OCI-LY1 (cell line): Measurements from ENCODE around the gene GLA.

Source experiments
- H2AFZ ChIP-seq: fragments of 200-600 bp; sonication (generic), shearing (Covaris generic); 2 replicates; pipeline ENCODE4 v1.6.0; 2014; ENCODE audit warnings: antibody characterized with exemption, mild to moderate bottlenecking, low read length
- H3F3A ChIP-seq: fragments of 200-600 bp; sonication (generic), shearing (Covaris generic); 2 replicates; pipeline ENCODE4 v1.6.0; 2014; ENCODE audit warnings: mild to moderate bottlenecking, antibody characterized with exemption, low read length, moderate library complexity; ENCODE audit not compliant: insufficient read depth
- H3K27ac ChIP-seq: fragments of 200-600 bp; sonication (generic); 2 replicates; pipeline ENCODE4 v1.5.1; 2014; ENCODE audit warnings: low read length, mixed run types, mild to moderate bottlenecking, low read depth; ENCODE audit not compliant: poor library complexity, severe bottlenecking
- H3K27me3 ChIP-seq: fragments of 200-600 bp; sonication (generic); 2 replicates; pipeline ENCODE4 v1.6.0; 2014; ENCODE audit warnings: antibody characterized with exemption, mild to moderate bottlenecking, low read length, moderate library complexity; ENCODE audit not compliant: insufficient read depth
- H3K36me3 ChIP-seq: fragments of 200-600 bp; sonication (generic); 2 replicates; pipeline ENCODE4 v1.6.1; 2014; ENCODE audit warnings: mild to moderate bottlenecking, antibody characterized with exemption, low read length, moderate library complexity, mixed read lengths; ENCODE audit not compliant: insufficient read depth
- H3K4me1 ChIP-seq: fragments of 200-600 bp; sonication (generic); 2 replicates; pipeline ENCODE4 v1.5.1; 2014; ENCODE audit warnings: mild to moderate bottlenecking, low read length, moderate library complexity; ENCODE audit not compliant: insufficient read depth, severe bottlenecking
- H3K4me2 ChIP-seq: fragments of 200-600 bp; sonication (generic), shearing (Covaris generic); 2 replicates; pipeline ENCODE4 v1.6.1; 2014; ENCODE audit warnings: low read length
- H3K4me3 ChIP-seq: fragments of 200-600 bp; sonication (generic); 2 replicates; pipeline ENCODE4 v1.5.1; 2014; ENCODE audit warnings: low read length, low read depth, mild to moderate bottlenecking, mixed read lengths; ENCODE audit not compliant: poor library complexity, severe bottlenecking
- H3K79me2 ChIP-seq: fragments of 200-600 bp; shearing (Covaris generic); 2 replicates; pipeline ENCODE4 v1.6.1; 2016; ENCODE audit warnings: mixed run types, low read length, mixed read lengths; ENCODE audit not compliant: insufficient read depth
- H3K9ac ChIP-seq: fragments of 200-600 bp; sonication (generic), shearing (Covaris generic); 2 replicates; pipeline ENCODE4 v1.6.1; 2014; ENCODE audit warnings: mild to moderate bottlenecking, low read length, mixed read lengths
- H3K9me2 ChIP-seq: fragments of 200-600 bp; sonication (generic), shearing (Covaris generic); 2 replicates; pipeline ENCODE4 v1.6.1; 2014; ENCODE audit warnings: low read depth, mild to moderate bottlenecking, low read length, mixed read lengths
- H3K9me3 ChIP-seq: fragments of 200-600 bp; shearing (Covaris generic); 2 replicates; pipeline ENCODE4 v1.6.1; 2014; ENCODE audit warnings: low read length, mixed read lengths
- H4K20me1 ChIP-seq: fragments of 200-600 bp; sonication (generic), shearing (Covaris generic); 2 replicates; pipeline ENCODE4 v1.6.0; 2016; ENCODE audit warnings: mild to moderate bottlenecking, low read length; ENCODE audit not compliant: insufficient read depth
- CTCF ChIP-seq: fragments of 200-600 bp; sonication (generic), shearing (Covaris generic); IDR thresholded peaks from 2 replicates; pipeline ENCODE4 v1.5.1; 2017; ENCODE audit warnings: mild to moderate bottlenecking, antibody characterized with exemption, low read length, moderate library complexity, mixed read lengths
- EZH2 ChIP-seq: fragments of 200-600 bp; sonication (generic), shearing (Covaris generic); IDR thresholded peaks from 2 replicates; pipeline ENCODE4 v1.8.0; 2017; ENCODE audit warnings: borderline replicate concordance, mixed run types, mild to moderate bottlenecking, antibody characterized with exemption, low read length, moderate library complexity, mixed read lengths

Gene GLA

GRCh38 chrX:101416691-101417090 lies 9.0 kb upstream of the GLA start:
- Histone ChIP-seq H3K9ac (no peak overlapping the region), H3K79me2 (no peaks in the 10 kb centered on the region), H3K36me3 (peaks cover 21% of the 10 kb centered on the region; the same call in 1 of the 2 replicates), H3K9me2 (no peaks in the 10 kb centered on the region), H3K4me1 (peaks cover 10% of the 10 kb centered on the region), H3F3A (no peaks in the 10 kb centered on the region), H4K20me1 (no peaks in the 10 kb centered on the region), H2AFZ (no peak overlapping the region), H3K9me3 (no peaks in the 10 kb centered on the region), H3K27ac (no peak overlapping the region), H3K4me2 (no peak overlapping the region), H3K27me3 (no peaks in the 10 kb centered on the region), H3K4me3 (no peak overlapping the region)
- TF ChIP-seq EZH2 (no peak), CTCF (no peak)

- H3K27ac ChIP-seq = no peak overlapping the region
- TF ChIP-seq EZH2 = no peak
- peak; percentile 53 for TF ChIP-seq CTCF
- H3K36me3 ChIP-seq = peaks cover 26% of the 10 kb centered on the region; the same call in 1 of the 2 replicates
- H3F3A ChIP-seq = no peaks in the 10 kb centered on the region
- H3K4me1 ChIP-seq = peaks cover 11% of the 10 kb centered on the region
- H3K9me2 ChIP-seq = no peaks in the 10 kb centered on the region
- peaks cover 7% of the 10 kb centered on the region for H3K79me2 ChIP-seq
- H3K9me3 ChIP-seq = no peaks in the 10 kb centered on the region
- peak overlapping the region; percentile 8; the same call in 1 of the 2 replicates for H3K4me2 ChIP-seq
- H3K4me3 ChIP-seq = no peak overlapping the region
- no peak overlapping the region for H3K9ac ChIP-seq
- no peak overlapping the region for H2AFZ ChIP-seq
- H4K20me1 ChIP-seq = no peaks in the 10 kb centered on the region
- no peaks in the 10 kb centered on the region for H3K27me3 ChIP-seq
Measured at GRCh38 chrX:101415180-101416145, 7.7 kb upstream of the GLA start.

DNA sequence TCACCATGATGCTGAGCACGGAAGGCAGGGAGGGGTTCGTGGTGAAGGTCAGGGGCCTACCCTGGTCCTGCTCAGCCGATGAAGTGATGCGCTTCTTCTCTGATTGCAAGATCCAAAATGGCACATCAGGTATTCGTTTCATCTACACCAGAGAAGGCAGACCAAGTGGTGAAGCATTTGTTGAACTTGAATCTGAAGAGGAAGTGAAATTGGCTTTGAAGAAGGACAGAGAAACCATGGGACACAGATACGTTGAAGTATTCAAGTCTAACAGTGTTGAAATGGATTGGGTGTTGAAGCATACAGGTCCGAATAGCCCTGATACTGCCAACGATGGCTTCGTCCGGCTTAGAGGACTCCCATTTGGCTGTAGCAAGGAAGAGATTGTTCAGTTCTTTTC lies 4.3 kb upstream of the GLA start:
- Histone ChIP-seq H2AFZ (no peak overlapping the region), H3K9me3 (no peaks in the 10 kb centered on the region), H3K27ac (no peak overlapping the region), H3K79me2 (peaks cover 34% of the 10 kb centered on the region), H4K20me1 (no peaks in the 10 kb centered on the region), H3K4me2 (no peak overlapping the region), H3K4me3 (no peak overlapping the region), H3K27me3 (no peaks in the 10 kb centered on the region), H3F3A (no peaks in the 10 kb centered on the region), H3K9me2 (no peaks in the 10 kb centered on the region), H3K4me1 (peaks cover 24% of the 10 kb centered on the region), H3K36me3 (peaks cover 26% of the 10 kb centered on the region; the same call in 1 of the 2 replicates), H3K9ac (no peak overlapping the region)
- no peak for TF ChIP-seq CTCF
